Liver (tissue), 9 donors: ENCODE measurements around the gene FBXO39. TPM values are rescaled to one million over a fixed set of nuclear protein-coding genes. Genes with fewer than 3 reads are reported as not detected.
A peak's percentile ranks its signal among the peaks of the same experiment; 100 is the strongest.

ENCODE experiments used
- DNase-seq: peaks from one replicate; pipeline ENCODE4 v3.0.0-alpha.2; 2017; ENCODE audit warnings: low spot score
- H3K27ac ChIP-seq, 2 donors: one replicate each; pipeline ENCODE4 v1.7.0; 2013; ENCODE audit warnings: inconsistent platforms in 2 of 2, low read length in 2 of 2, control low read depth in 1 of 2, low read depth in 1 of 2, mild to moderate bottlenecking in 1 of 2
- H3K27me3 ChIP-seq, 4 donors: one replicate each; pipeline versions ENCODE4 v1.6.1 to v1.7.0; 2013; ENCODE audit warnings: low read length in 3 of 4, inconsistent platforms in 1 of 4, mild to moderate bottlenecking in 1 of 4, moderate library complexity in 1 of 4; ENCODE audit not compliant: control insufficient read depth in 4 of 4, insufficient read depth in 4 of 4
- H3K36me3 ChIP-seq, 4 donors: one replicate each; pipeline versions ENCODE4 v1.6.1 to v1.7.0; 2013; ENCODE audit warnings: low read length in 3 of 4, mild to moderate bottlenecking in 3 of 4, low read depth in 1 of 4, moderate library complexity in 1 of 4; ENCODE audit not compliant: control insufficient read depth in 4 of 4, insufficient read depth in 3 of 4
- H3K4me1 ChIP-seq, 4 donors: one replicate each; pipeline versions ENCODE4 v1.6.1 to v1.7.0; 2013; ENCODE audit warnings: low read length in 3 of 4, mild to moderate bottlenecking in 3 of 4, moderate library complexity in 1 of 4; ENCODE audit not compliant: control insufficient read depth in 4 of 4, insufficient read depth in 4 of 4
- H3K4me3 ChIP-seq, 3 donors: one replicate each; pipeline versions ENCODE4 v1.6.1 to v1.7.0; 2013; ENCODE audit warnings: low read length in 3 of 3, control low read depth in 1 of 3, low read depth in 1 of 3, mild to moderate bottlenecking in 1 of 3
- H3K9ac ChIP-seq, 2 donors: one replicate each; pipeline ENCODE4 v1.7.0; 2013; ENCODE audit warnings: low read length in 2 of 2, mild to moderate bottlenecking in 2 of 2, moderate library complexity in 2 of 2, control low read depth in 1 of 2, low read depth in 1 of 2
- H3K9me3 ChIP-seq, 4 donors: one replicate each; pipeline versions ENCODE4 v1.6.1 to v1.7.0; 2013; ENCODE audit warnings: low read length in 3 of 4; ENCODE audit not compliant: control insufficient read depth in 4 of 4
- ATF3 ChIP-seq: IDR thresholded peaks from 2 replicates; pipeline ENCODE4 v1.6.1; 2016; ENCODE audit warnings: antibody characterized with exemption
- CTCF ChIP-seq: fragments of 150-350 bp; IDR thresholded peaks from 2 replicates; pipeline ENCODE4 v1.5.1; 2017; ENCODE audit warnings: improper control_type of control experiment, low read depth, low read length; ENCODE audit not compliant: missing input control
- EGR1 ChIP-seq, 2 donors: IDR thresholded peaks; 2 replicates each; pipeline ENCODE4 v1.6.1; 2016 to 2018; ENCODE audit warnings: antibody characterized with exemption in 2 of 2, low read depth in 2 of 2
- FOXA1 ChIP-seq: IDR thresholded peaks from 2 replicates; pipeline ENCODE4 v1.6.1; 2016; ENCODE audit warnings: antibody characterized with exemption
- FOXA2 ChIP-seq: IDR thresholded peaks from 2 replicates; pipeline ENCODE4 v1.6.1; 2016; ENCODE audit warnings: antibody characterized with exemption
- GABPA ChIP-seq, 2 donors: IDR thresholded peaks in 1 of 2; conservative IDR thresholded peaks in 1 of 2; 2 replicates each; pipeline ENCODE4 v1.6.1; 2016; ENCODE audit warnings: antibody characterized with exemption in 2 of 2, mild to moderate bottlenecking in 1 of 2, moderate library complexity in 1 of 2
- HNF4A ChIP-seq, 2 donors: conservative IDR thresholded peaks; 2 replicates each; pipeline ENCODE4 v1.6.1; 2016; ENCODE audit warnings: antibody characterized with exemption in 2 of 2, mild to moderate bottlenecking in 2 of 2
- HNF4G ChIP-seq: IDR thresholded peaks from 2 replicates; pipeline ENCODE4 v1.6.1; 2016; ENCODE audit warnings: antibody characterized with exemption
- JUND ChIP-seq, 2 donors: IDR thresholded peaks; 2 replicates each; pipeline ENCODE4 v1.6.1; 2016; ENCODE audit warnings: antibody characterized with exemption in 2 of 2
- MAX ChIP-seq: IDR thresholded peaks from 2 replicates; pipeline ENCODE4 v1.6.1; 2016; ENCODE audit warnings: antibody characterized with exemption
- NR2F2 ChIP-seq: IDR thresholded peaks from 2 replicates; pipeline ENCODE4 v1.6.1; 2016; ENCODE audit warnings: antibody characterized with exemption
- RAD21 ChIP-seq, 2 donors: IDR thresholded peaks; 2 replicates each; pipeline ENCODE4 v1.6.1; 2016; ENCODE audit warnings: antibody characterized with exemption in 2 of 2, mild to moderate bottlenecking in 2 of 2
- REST ChIP-seq: IDR thresholded peaks from 2 replicates; pipeline ENCODE4 v1.6.1; 2016; ENCODE audit warnings: antibody characterized with exemption, mild to moderate bottlenecking
- RXRA ChIP-seq, 2 donors: IDR thresholded peaks; 2 replicates each; pipeline ENCODE4 v1.6.1; 2017 to 2018; ENCODE audit warnings: antibody characterized with exemption in 2 of 2, mild to moderate bottlenecking in 1 of 2
- SP1 ChIP-seq: IDR thresholded peaks from 2 replicates; pipeline ENCODE4 v1.6.1; 2018; ENCODE audit warnings: antibody characterized with exemption, mild to moderate bottlenecking
- TAF1 ChIP-seq: conservative IDR thresholded peaks from 2 replicates; pipeline ENCODE4 v1.6.1; 2016; ENCODE audit warnings: antibody characterized with exemption, mild to moderate bottlenecking
- YY1 ChIP-seq: IDR thresholded peaks from 2 replicates; pipeline ENCODE4 v1.6.1; 2016; ENCODE audit warnings: antibody characterized with exemption, mild to moderate bottlenecking
- ZBTB33 ChIP-seq: IDR thresholded peaks from 2 replicates; pipeline ENCODE4 v1.6.1; 2016; ENCODE audit warnings: antibody characterized with exemption
- WGBS: extraction: QIAGEN DNeasy Blood & Tissue Kit; methylation state at CpG from one replicate; pipeline ENCODE4 v1.1.7; 2013; 5-methylcytosine and 5-hydroxymethylcytosine counted together
- polyA plus RNA-seq, 2 donors: library from polyadenylated mRNA; stranded (reverse) in 1 of 2; unstranded in 1 of 2; fragments of 200-250 nt in 1 of 2; fragments of >200 nt in 1 of 2; fragmentation: Nextera tagmentation in 1 of 2; extraction: Ambion mirVana in 1 of 2; gene quantifications; one replicate each; pipeline versions ENCODE4 v1.2.1 to v1.2.3, GENCODE V29; 2013 to 2015
- total RNA-seq, 2 donors: library from RNA; depleted of rRNA; stranded (reverse); fragments of >200 nt; gene quantifications; one replicate each; pipeline ENCODE4 v1.2.3, GENCODE V29; 2014
- donor health status: healthy.
- donor health status: healthy.
- donor health status: healthy.
- donor health status: healthy.
- donor health status: healthy.

The FBXO39 gene
- total and polyA plus RNA-seq, 4 donors = 0.05 to 0.67 (median 0.20) TPM

GRCh38 chr17:6757747-6758146 is 18.3 kb upstream of the FBXO39 start:
- Histone ChIP-seq H3K36me3 (peaks cover 8 to 38% (median 36%) of the 10 kb centered on the region in 4 donors), H3K27ac (peak overlapping the region in 1 of 2 donors; percentile 7), H3K9me3 (no peaks in the 10 kb centered on the region), H3K27me3 (no peaks in the 10 kb centered on the region), H3K4me1 (peaks cover 7 to 30% (median 21%) of the 10 kb centered on the region in 4 donors), H3K9ac (no peak overlapping the region), H3K4me3 (no peak overlapping the region)
- TF ChIP-seq JUND (IDR thresholded peaks at IDR 0.05) = peak in 1 of 2 donors; percentile 12
- no peak for TF ChIP-seq EGR1 (IDR thresholded peaks at IDR 0.05; ENCODE audit: low read depth in 2 of 2)
- TF ChIP-seq HNF4G = no peak
- no peak for TF ChIP-seq MAX
- no peak for TF ChIP-seq FOXA2
- TF ChIP-seq HNF4A (conservative IDR thresholded peaks at IDR 0.05) = peak; percentile 54 to 60
- TF ChIP-seq CTCF = no peak
- no peak for TF ChIP-seq SP1
- peak in 1 of 2 donors; percentile 13 for TF ChIP-seq RAD21 (IDR thresholded peaks at IDR 0.05)
- TF ChIP-seq ZBTB33 = no peak
- no peak for TF ChIP-seq TAF1
- TF ChIP-seq REST = no peak
- TF ChIP-seq YY1 = no peak
- TF ChIP-seq GABPA (IDR thresholded peaks at IDR 0.05 in 1 of 2, conservative IDR thresholded peaks at IDR 0.05 in 1 of 2) = no peak
- TF ChIP-seq RXRA (IDR thresholded peaks at IDR 0.05) = no peak
- no peak for TF ChIP-seq FOXA1
- no peak for TF ChIP-seq NR2F2
- TF ChIP-seq ATF3 = peak; percentile 61
- WGBS = 91% methylated on average over 2 of the region's 2 CpGs
- DNase-seq = no peak
